K562 (cell line): ENCODE results near the gene CYB5B. TPM values are rescaled to one million over a fixed set of nuclear protein-coding genes. Genes with fewer than 3 reads are reported as not detected.

Experiments used
- ATAC-seq: fragments of 200-7000 bp; cut with Tn5 transposase; 3 replicates; pipeline ENCODE4 v1.9.1; 2020; ENCODE audit warnings: moderate library complexity
- BruUV-seq: library from RNA; stranded (reverse); fragments of 400-500 nt; replicated peaks from 2 replicates; lab custom pipeline; 2021; lab: Mats Ljungman, UMichigan
- CTCF ChIA-PET: fragments of 300-600 bp; formaldehyde crosslinking; extraction: SDS; loops from one replicate; lab custom pipeline; 2021; ENCODE audit warnings: low intra/inter-chr PET ratio; lab: Yijun Ruan, JAX
- POLR2A ChIA-PET: fragments of 300-600, 350-650 bp; sonication (Branson Sonifier 250); formaldehyde crosslinking; extraction: SDS; loops from one replicate; lab custom pipeline; 2021; ENCODE audit warnings: antibody characterized with exemption, inconsistent platforms; lab: Yijun Ruan, JAX
- DNase-seq, 4 experiments: peaks; one replicate each; pipeline versions ENCODE4 v3.0.0 to v3.0.0-alpha.2; 2011 to 2018; ENCODE audit warnings: low spot score in 3 of 4, mixed read lengths in 3 of 4; ENCODE audit errors: extremely low read depth in 1 of 4
- FAIRE-seq: peaks from 2 replicates; lab custom pipeline; 2011; peaks lifted over from hg19 to GRCh38; lab: Jason Lieb, UNC
- H2AFZ ChIP-seq: 2 replicates; pipeline ENCODE4 v1.6.0; 2011; ENCODE audit warnings: low read depth, low read length, control low read depth, inconsistent platforms
- H3K27ac ChIP-seq: fragments of 200-600 bp; 3 replicates; pipeline ENCODE4 v1.8.0; 2011; ENCODE audit warnings: low read depth, mild to moderate bottlenecking, control low read depth, inconsistent platforms, low read length, moderate library complexity, mixed read lengths; ENCODE audit errors: extremely low read depth
- H3K27me3 ChIP-seq, 2 experiments: fragments of 300-600 bp in 1 of 2; 2 replicates in 1 of 2; 3 replicates in 1 of 2; pipeline versions ENCODE4 v1.6.0 to v1.8.0; 2011; ENCODE audit warnings: inconsistent platforms in 2 of 2, low read length in 2 of 2, mild to moderate bottlenecking in 1 of 2, mixed read lengths in 1 of 2, moderate library complexity in 1 of 2; ENCODE audit not compliant: control insufficient read depth in 2 of 2, insufficient read depth in 2 of 2
- H3K36me3 ChIP-seq: fragments of 300-600 bp; 3 replicates; pipeline ENCODE4 v1.8.0; 2011; ENCODE audit warnings: mild to moderate bottlenecking, low read length, inconsistent platforms; ENCODE audit not compliant: control insufficient read depth, insufficient read depth
- H3K4me1 ChIP-seq, 2 experiments: fragments of 200-600 bp in 1 of 2; replicated peaks in 1 of 2; 2 replicates in 1 of 2; 3 replicates in 1 of 2; pipeline versions ENCODE4 v1.5.1 to v1.8.0; 2011; ENCODE audit warnings: inconsistent platforms in 2 of 2, low read length in 2 of 2, mild to moderate bottlenecking in 1 of 2, mixed read lengths in 1 of 2, moderate library complexity in 1 of 2; ENCODE audit not compliant: control insufficient read depth in 2 of 2, insufficient read depth in 2 of 2
- H3K4me2 ChIP-seq: 2 replicates; pipeline ENCODE4 v1.6.1; 2011; ENCODE audit warnings: low read length, control low read depth, inconsistent platforms, mixed read lengths; ENCODE audit not compliant: insufficient read depth
- H3K4me3 ChIP-seq: fragments of 200-600 bp; sonication (generic), shearing (Covaris generic); 2 replicates; pipeline ENCODE4 v1.5.1; 2016; ENCODE audit warnings: control low read depth, inconsistent platforms
- H3K79me2 ChIP-seq: fragments of 200-600 bp; 3 replicates; pipeline ENCODE4 v1.8.0; 2011; ENCODE audit warnings: low read length, inconsistent platforms; ENCODE audit not compliant: control insufficient read depth, insufficient read depth
- H3K9ac ChIP-seq, 2 experiments: 2 replicates each; pipeline versions ENCODE4 v1.6.0 to v1.6.1; 2011; ENCODE audit warnings: low read depth in 2 of 2, low read length in 2 of 2, control low read depth in 1 of 2, inconsistent platforms in 1 of 2, mild to moderate bottlenecking in 1 of 2, mixed read lengths in 1 of 2; ENCODE audit not compliant: insufficient read depth in 1 of 2
- H3K9me1 ChIP-seq: one replicate; pipeline ENCODE4 v1.6.0; 2011; ENCODE audit warnings: inconsistent platforms, mild to moderate bottlenecking, low read length, moderate library complexity; ENCODE audit not compliant: control insufficient read depth, insufficient read depth
- H3K9me3 ChIP-seq: replicated peaks from 2 replicates; pipeline ENCODE4 v1.5.1; 2011; ENCODE audit warnings: low read depth, low read length, inconsistent platforms; ENCODE audit not compliant: control insufficient read depth, insufficient read depth
- H4K20me1 ChIP-seq: replicated peaks from 2 replicates; pipeline ENCODE4 v1.6.1; 2011; ENCODE audit warnings: low read length, inconsistent platforms, mixed read lengths; ENCODE audit not compliant: control insufficient read depth, insufficient read depth
- CHD2 ChIP-seq: IDR thresholded peaks from 2 replicates; pipeline ENCODE4 v1.6.1; 2011; ENCODE audit warnings: low read depth, low read length
- EGR1 ChIP-seq: fragments of 450-650 bp; conservative IDR thresholded peaks from 2 replicates; pipeline ENCODE4 v1.6.1; 2017; ENCODE audit warnings: mild to moderate bottlenecking
- HDAC2 ChIP-seq: fragments of 450-650 bp; IDR thresholded peaks from 2 replicates; pipeline ENCODE4 v1.6.1; 2016; ENCODE audit warnings: mild to moderate bottlenecking
- POLR2AphosphoS2 ChIP-seq: IDR thresholded peaks from 2 replicates; pipeline ENCODE4 v1.6.1; 2012; ENCODE audit warnings: low read length, improper control_type of control experiment
- PTTG1 ChIP-seq: fragments of 450-650 bp; IDR thresholded peaks from 2 replicates; pipeline ENCODE4 v1.6.1; 2016; ENCODE audit warnings: low read depth, mild to moderate bottlenecking, missing genetic modification characterization, missing compliant biosample characterization
- RBM25 ChIP-seq: fragments of 200-400 bp; formaldehyde crosslinking; IDR thresholded peaks from 2 replicates; pipeline ENCODE4 v1.6.1; 2018; ENCODE audit warnings: low read length, low read depth, moderate library complexity; ENCODE audit not compliant: severe bottlenecking
- TEAD1 ChIP-seq, 2 experiments: fragments of 450-650 bp in 1 of 2; sonication (generic) in 1 of 2; formaldehyde crosslinking; IDR thresholded peaks; 2 replicates each; pipeline versions ENCODE4 v1.4.0 to v1.8.0; 2020 to 2022; ENCODE audit warnings: mild to moderate bottlenecking in 2 of 2, missing genetic modification reagents in 1 of 2
- ZNF165 ChIP-seq: fragments of 250-450 bp; sonication (Bioruptor Pico); IDR thresholded peaks from 2 replicates; pipeline ENCODE4 v1.4.0; 2020; ENCODE audit warnings: borderline replicate concordance
- ZNF224 ChIP-seq: sonication (generic); formaldehyde crosslinking; IDR thresholded peaks from 2 replicates; pipeline ENCODE4 v1.8.0; 2022; ENCODE audit warnings: mild to moderate bottlenecking, missing genetic modification reagents
- ZNF586 ChIP-seq: fragments of 450-650 bp; formaldehyde crosslinking; conservative IDR thresholded peaks from 2 replicates; pipeline ENCODE4 v1.4.0; 2020; ENCODE audit warnings: mild to moderate bottlenecking, moderate library complexity
- ZNF778 ChIP-seq: fragments of 450-650 bp; formaldehyde crosslinking; IDR thresholded peaks from 2 replicates; pipeline ENCODE4 v1.4.0; 2020; ENCODE audit warnings: mild to moderate bottlenecking, moderate library complexity
- WGBS: fragments of 100-300 bp; shearing (Covaris generic); methylation state at CpG from one replicate; pipeline ENCODE4 v1.1.6; 2016; ENCODE audit warnings: low coverage, mixed read lengths; ENCODE audit not compliant: insufficient coverage; ENCODE audit errors: missing lambda C conversion rate; 5-methylcytosine and 5-hydroxymethylcytosine counted together
- in situ Hi-C: fragments of 300-500 bp; cut with MboI; formaldehyde crosslinking; loops from 4 replicates; pipeline ENCODE4 v1.15.0; 2018; ENCODE audit warnings: inconsistent platforms, mixed read lengths
- intact Hi-C: fragments of 100-400 bp; cut with micrococcal nuclease; formaldehyde crosslinking; loops from 2 replicates; pipeline ENCODE4 v1.14.2; 2022
- polyA plus RNA-seq, 8 experiments: library from polyadenylated mRNA; depleted of rRNA in 4 of 8; stranded (reverse) in 5 of 8; unstranded in 3 of 8; fragments of >200 nt; fragmentation: Nextera tagmentation in 2 of 8; fragmentation: Illumina TruSeq in 1 of 8; extraction: Ambion mirVana in 2 of 8; extraction: Trizol in 1 of 8; gene quantifications; 2 replicates each; pipeline versions ENCODE4 v1.2.1 to v1.2.3, GENCODE V29; 2011 to 2014; ENCODE audit warnings: inconsistent platforms in 1 of 8, missing spikeins in 1 of 8
- total RNA-seq, 7 experiments: library from RNA; depleted of rRNA in 6 of 7; stranded (reverse); fragments of >200 nt in 6 of 7; fragmentation: Illumina TruSeq in 2 of 7; extraction: Trizol in 2 of 7; gene quantifications; 2 replicates each; pipeline versions ENCODE4 v1.2.1 to v1.2.3, GENCODE V29; 2011 to 2021; ENCODE audit warnings: low replicate concordance in 1 of 7
- TF ChIP-seq, protein P1 (sequence below): sonication (generic); formaldehyde crosslinking; IDR thresholded peaks from 2 replicates; pipeline ENCODE4 v1.8.1; 2022; ENCODE audit warnings: missing genetic modification reagents
- TF ChIP-seq, protein P2 (sequence below), 3 experiments: IDR thresholded peaks in 2 of 3; conservative IDR thresholded peaks in 1 of 3; 2 replicates each; pipeline ENCODE4 v1.5.1; 2011 to 2012; ENCODE audit warnings: low read length in 3 of 3, mild to moderate bottlenecking in 3 of 3, control low read depth in 2 of 3, improper control_type of control experiment in 1 of 3, inconsistent platforms in 1 of 3, low read depth in 1 of 3, mixed read lengths in 1 of 3, moderate library complexity in 1 of 3; ENCODE audit not compliant: insufficient read depth in 2 of 3
- TF ChIP-seq, protein P3 (sequence below), 2 experiments: fragments of 450-650 bp; IDR thresholded peaks; 2 replicates each; pipeline ENCODE4 v1.6.1; 2016
- TF ChIP-seq, protein P4 (sequence below): fragments of 450-650 bp; conservative IDR thresholded peaks from 2 replicates; pipeline ENCODE4 v1.6.1; 2016; ENCODE audit warnings: missing genetic modification characterization, low read depth, mild to moderate bottlenecking, missing compliant biosample characterization, moderate library complexity

The CYB5B gene
- total and polyA plus RNA-seq, 9 of the 15 experiments (the other 6 are each of a cell fraction or from before 2014, with no cell fraction given), result 29.9 to 274 (median 136) TPM

DNA sequence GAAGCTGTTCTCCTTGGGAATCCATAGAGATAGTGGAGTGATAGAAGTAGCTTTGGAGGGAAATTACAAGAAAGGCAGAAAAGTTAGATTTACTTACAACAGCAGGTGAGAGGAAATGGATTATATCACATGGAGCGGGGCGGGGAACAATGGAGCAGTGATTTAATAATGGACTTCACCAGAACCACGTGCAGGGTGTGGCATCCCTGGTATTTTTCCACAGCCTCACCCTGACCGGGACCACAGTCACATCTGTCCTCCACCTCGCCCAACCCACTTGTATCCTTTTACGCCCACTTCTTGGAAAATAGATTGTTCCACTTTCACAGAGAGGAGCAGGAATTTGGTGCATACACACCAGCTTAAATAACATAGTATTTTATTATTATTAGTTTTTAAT lies 15.9 kb upstream of the CYB5B start:
- in situ Hi-C loops, result no loop called here

More for the DNA sequence above, 15.9 kb upstream of the CYB5B start:
- Histone ChIP-seq H3K9me1 (no peaks in the 10 kb centered on the region), H4K20me1 (no peaks in the 10 kb centered on the region), H3K9ac (no peak overlapping the region), H3K4me3 (no peak overlapping the region), H3K27ac (no peak overlapping the region), H3K79me2 (no peaks in the 10 kb centered on the region), H3K9me3 (no peaks in the 10 kb centered on the region), H3K4me2 (no peak overlapping the region), H3K36me3 (no peaks in the 10 kb centered on the region), H3K27me3 (no peaks in the 10 kb centered on the region), H3K4me1 (peaks cover 11 to 16% of the 10 kb centered on the region in 2 experiments), H2AFZ (no peak overlapping the region)
- TF ChIP-seq TEAD1 (CRISPR knock-in tag; IDR thresholded peaks at IDR 0.05) (no peak), CHD2 (no peak), HDAC2 (no peak), ZNF224 (CRISPR knock-in tag) (no peak), ZNF778 (CRISPR knock-in tag) (no peak), EGR1 (no peak), PTTG1 (tag) (no peak), ZNF165 (CRISPR knock-in tag) (no peak), POLR2AphosphoS2 (no peak), ZNF586 (CRISPR knock-in tag) (no peak), RBM25 (no peak)
- TF ChIP-seq, protein P1, sequence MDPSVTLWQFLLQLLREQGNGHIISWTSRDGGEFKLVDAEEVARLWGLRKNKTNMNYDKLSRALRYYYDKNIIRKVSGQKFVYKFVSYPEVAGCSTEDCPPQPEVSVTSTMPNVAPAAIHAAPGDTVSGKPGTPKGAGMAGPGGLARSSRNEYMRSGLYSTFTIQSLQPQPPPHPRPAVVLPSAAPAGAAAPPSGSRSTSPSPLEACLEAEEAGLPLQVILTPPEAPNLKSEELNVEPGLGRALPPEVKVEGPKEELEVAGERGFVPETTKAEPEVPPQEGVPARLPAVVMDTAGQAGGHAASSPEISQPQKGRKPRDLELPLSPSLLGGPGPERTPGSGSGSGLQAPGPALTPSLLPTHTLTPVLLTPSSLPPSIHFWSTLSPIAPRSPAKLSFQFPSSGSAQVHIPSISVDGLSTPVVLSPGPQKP (CRISPR knock-in tag), result no peak
- TF ChIP-seq, protein P2, sequence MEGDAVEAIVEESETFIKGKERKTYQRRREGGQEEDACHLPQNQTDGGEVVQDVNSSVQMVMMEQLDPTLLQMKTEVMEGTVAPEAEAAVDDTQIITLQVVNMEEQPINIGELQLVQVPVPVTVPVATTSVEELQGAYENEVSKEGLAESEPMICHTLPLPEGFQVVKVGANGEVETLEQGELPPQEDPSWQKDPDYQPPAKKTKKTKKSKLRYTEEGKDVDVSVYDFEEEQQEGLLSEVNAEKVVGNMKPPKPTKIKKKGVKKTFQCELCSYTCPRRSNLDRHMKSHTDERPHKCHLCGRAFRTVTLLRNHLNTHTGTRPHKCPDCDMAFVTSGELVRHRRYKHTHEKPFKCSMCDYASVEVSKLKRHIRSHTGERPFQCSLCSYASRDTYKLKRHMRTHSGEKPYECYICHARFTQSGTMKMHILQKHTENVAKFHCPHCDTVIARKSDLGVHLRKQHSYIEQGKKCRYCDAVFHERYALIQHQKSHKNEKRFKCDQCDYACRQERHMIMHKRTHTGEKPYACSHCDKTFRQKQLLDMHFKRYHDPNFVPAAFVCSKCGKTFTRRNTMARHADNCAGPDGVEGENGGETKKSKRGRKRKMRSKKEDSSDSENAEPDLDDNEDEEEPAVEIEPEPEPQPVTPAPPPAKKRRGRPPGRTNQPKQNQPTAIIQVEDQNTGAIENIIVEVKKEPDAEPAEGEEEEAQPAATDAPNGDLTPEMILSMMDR (IDR thresholded peaks at IDR 0.05 in 2 of 3, conservative IDR thresholded peaks at IDR 0.05 in 1 of 3; ENCODE audit: insufficient read depth in 2 of 3, low read depth in 1 of 3, low read length in 3 of 3), result no peak
- TF ChIP-seq, protein P3, sequence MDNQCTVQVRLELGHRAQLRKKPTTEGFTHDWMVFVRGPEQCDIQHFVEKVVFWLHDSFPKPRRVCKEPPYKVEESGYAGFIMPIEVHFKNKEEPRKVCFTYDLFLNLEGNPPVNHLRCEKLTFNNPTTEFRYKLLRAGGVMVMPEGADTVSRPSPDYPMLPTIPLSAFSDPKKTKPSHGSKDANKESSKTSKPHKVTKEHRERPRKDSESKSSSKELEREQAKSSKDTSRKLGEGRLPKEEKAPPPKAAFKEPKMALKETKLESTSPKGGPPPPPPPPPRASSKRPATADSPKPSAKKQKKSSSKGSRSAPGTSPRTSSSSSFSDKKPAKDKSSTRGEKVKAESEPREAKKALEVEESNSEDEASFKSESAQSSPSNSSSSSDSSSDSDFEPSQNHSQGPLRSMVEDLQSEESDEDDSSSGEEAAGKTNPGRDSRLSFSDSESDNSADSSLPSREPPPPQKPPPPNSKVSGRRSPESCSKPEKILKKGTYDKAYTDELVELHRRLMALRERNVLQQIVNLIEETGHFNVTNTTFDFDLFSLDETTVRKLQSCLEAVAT (IDR thresholded peaks at IDR 0.05), result no peak
- TF ChIP-seq, protein P4, sequence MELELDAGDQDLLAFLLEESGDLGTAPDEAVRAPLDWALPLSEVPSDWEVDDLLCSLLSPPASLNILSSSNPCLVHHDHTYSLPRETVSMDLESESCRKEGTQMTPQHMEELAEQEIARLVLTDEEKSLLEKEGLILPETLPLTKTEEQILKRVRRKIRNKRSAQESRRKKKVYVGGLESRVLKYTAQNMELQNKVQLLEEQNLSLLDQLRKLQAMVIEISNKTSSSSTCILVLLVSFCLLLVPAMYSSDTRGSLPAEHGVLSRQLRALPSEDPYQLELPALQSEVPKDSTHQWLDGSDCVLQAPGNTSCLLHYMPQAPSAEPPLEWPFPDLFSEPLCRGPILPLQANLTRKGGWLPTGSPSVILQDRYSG (tag), result no peak
- ATAC-seq (no peak), FAIRE-seq (no peak), DNase-seq (no peak)
- WGBS, result 45% methylated on average over 6 of the region's 6 CpGs
- ChIA-PET POLR2A (interaction anchor here (0.7 kb wide), 1 partner anchor 10 kb away, joined by 3 read pairs; no protein-coding TSS in a partner anchor), CTCF (no interaction called here)
- no TSS peak for BruUV-seq
- intact Hi-C loops, result no loop called here
